Ovary (tissue), 3 donors: Measurements from ENCODE around the gene CD109.

ENCODE experiments used
- EP300 ChIP-seq: sonication (generic); formaldehyde crosslinking; IDR thresholded peaks from one replicate; pipeline ENCODE4 v1.6.1; 2017; ENCODE audit warnings: antibody characterized with exemption
- TF ChIP-seq, protein P1 (sequence below), 3 donors: fragments of 450-650 bp in 2 of 3; fragments of 200-600 bp in 1 of 3; IDR thresholded peaks; one replicate each; pipeline versions ENCODE4 v1.5.1 to v1.8.0; 2016 to 2022; ENCODE audit warnings: antibody characterized with exemption in 3 of 3, mild to moderate bottlenecking in 1 of 3
- donor health status: DM: no; HTN: no; CAD: no.

DNA sequence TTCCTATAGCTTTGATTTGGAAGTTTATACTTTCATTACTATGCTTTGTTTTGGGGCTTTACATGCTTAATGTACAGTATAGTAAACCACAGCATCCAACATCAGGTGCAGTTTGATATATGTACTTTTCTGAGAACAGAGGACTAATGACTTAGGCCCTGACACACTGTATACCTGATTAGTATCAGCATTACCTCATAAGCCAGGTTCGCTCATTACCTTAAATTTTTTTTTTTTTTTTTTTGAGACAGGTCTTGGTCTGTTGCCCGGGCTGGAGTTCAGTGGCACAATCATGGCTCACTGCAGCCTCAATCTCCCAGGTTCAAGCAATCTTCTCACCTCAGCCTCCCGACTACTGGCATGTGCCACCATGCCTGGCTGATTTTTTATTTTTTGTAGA, 28.4 kb downstream of the CD109 start:
- TF ChIP-seq, protein P1, sequence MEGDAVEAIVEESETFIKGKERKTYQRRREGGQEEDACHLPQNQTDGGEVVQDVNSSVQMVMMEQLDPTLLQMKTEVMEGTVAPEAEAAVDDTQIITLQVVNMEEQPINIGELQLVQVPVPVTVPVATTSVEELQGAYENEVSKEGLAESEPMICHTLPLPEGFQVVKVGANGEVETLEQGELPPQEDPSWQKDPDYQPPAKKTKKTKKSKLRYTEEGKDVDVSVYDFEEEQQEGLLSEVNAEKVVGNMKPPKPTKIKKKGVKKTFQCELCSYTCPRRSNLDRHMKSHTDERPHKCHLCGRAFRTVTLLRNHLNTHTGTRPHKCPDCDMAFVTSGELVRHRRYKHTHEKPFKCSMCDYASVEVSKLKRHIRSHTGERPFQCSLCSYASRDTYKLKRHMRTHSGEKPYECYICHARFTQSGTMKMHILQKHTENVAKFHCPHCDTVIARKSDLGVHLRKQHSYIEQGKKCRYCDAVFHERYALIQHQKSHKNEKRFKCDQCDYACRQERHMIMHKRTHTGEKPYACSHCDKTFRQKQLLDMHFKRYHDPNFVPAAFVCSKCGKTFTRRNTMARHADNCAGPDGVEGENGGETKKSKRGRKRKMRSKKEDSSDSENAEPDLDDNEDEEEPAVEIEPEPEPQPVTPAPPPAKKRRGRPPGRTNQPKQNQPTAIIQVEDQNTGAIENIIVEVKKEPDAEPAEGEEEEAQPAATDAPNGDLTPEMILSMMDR (IDR thresholded peaks at IDR 0.05), result no peak
- TF ChIP-seq EP300, result no peak
